Measurements from ENCODE around the gene VPS54.
"Not testable (repeated sequence)": the region's sequence is repeated elsewhere in the genome, so short reads cannot be mapped to it uniquely, and the experiment has no call there.

The VPS54 gene

DNA sequence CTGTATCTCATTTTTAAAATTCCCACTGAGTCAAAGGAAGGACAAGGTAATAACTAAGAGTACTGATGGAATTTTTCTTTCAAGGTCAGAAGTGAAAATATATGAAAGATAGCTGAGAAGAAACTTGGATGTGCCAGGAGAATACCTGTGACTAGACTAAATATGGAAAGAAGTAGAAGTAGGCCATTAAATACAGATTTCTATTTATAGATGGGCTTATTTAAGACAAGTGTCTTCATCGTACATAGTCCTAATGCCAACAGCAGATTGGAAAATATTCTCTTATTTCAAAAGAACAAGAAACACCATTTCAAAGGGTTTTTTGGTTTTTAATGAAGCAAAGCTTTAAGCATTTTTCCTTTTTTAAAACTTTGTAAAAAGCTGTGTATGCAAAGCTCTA is 155.5 kb downstream of the VPS54 start:
- DNase-seq = no peak

DNA sequence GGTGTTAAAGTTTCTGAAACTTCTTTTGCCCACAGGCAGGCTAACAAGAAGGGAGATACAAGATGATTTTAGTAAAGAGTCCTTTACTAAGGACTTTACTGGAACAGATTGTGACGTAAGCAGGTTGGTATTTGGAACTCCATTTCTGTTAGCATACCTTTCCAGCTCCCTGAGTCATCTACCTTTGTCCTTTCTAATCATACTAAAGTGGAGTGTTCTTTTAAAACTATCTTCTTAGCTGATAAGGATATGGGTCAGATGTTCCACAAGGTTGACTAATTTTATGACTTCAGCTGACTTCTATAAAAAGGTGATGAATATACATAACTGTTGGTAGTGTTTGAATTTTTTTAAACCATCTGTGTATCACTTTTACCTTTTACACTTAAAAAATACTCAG is 156.4 kb downstream of the VPS54 start:
- DNase-seq = no peak

DNA sequence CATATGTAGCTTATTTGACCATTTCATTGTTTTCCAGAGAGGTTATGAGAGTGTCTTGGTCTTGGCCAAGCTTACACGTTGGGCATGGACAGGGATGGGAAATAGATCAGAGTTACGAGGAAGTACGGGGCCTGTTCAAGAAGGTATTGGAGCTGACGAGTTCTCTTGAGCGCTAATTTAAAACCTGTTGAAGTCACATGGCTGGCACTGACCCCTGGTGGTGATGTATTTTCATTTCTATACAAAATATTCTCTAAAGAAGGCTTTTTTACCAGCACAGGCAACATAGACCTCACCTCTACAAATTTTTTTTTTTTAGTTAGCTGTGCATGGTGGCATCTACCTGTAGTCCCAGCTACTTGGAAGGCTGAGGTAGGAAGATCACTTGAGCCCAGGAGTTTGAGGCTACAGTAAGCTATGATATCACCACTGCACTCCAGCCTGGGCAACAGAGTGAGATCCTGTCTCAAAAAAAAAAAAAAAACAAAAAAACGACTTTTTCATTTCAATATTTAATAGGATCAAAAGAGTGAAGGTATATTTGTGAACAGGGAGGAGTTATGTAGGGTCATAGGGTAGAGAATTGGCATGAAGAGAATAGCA is 157.9 kb downstream of the VPS54 start:
- peak; percentile 46 to 63 for DNase-seq

DNA sequence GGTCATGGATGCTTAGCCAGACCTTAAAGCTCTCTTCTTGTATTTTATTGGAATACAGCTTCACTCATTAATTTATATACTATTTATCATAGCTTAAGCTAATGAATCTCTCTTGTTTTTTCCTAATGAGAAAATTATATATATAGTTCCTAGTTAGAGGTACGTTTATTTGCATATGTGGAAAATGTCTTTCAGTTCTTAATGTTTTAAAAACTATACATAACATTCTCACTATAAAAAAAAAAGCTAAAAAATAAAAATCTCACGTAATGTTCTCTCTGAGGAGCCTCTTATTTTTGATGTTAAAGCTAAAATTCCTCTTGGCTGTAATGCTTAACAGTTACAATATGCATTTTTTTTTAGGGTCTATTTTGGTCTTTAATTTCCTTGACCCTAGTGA is 160.9 kb downstream of the VPS54 start:
- DNase-seq = no peak

DNA sequence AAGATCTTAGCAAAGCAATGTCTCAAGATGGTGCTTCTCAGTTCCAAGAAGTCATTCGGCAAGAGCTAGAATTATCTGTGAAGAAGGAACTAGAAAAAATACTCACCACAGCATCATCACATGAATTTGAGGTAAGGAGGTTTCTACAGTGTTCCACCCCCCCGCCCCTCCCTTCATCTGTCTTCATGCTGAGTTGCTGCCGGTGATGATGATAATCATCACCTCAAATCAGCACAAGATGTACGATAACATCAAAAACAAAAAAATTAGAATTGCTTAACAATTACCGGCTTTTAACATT is 163.0 kb downstream of the VPS54 start:
- DNase-seq = peak; percentile 15 to 29

DNA sequence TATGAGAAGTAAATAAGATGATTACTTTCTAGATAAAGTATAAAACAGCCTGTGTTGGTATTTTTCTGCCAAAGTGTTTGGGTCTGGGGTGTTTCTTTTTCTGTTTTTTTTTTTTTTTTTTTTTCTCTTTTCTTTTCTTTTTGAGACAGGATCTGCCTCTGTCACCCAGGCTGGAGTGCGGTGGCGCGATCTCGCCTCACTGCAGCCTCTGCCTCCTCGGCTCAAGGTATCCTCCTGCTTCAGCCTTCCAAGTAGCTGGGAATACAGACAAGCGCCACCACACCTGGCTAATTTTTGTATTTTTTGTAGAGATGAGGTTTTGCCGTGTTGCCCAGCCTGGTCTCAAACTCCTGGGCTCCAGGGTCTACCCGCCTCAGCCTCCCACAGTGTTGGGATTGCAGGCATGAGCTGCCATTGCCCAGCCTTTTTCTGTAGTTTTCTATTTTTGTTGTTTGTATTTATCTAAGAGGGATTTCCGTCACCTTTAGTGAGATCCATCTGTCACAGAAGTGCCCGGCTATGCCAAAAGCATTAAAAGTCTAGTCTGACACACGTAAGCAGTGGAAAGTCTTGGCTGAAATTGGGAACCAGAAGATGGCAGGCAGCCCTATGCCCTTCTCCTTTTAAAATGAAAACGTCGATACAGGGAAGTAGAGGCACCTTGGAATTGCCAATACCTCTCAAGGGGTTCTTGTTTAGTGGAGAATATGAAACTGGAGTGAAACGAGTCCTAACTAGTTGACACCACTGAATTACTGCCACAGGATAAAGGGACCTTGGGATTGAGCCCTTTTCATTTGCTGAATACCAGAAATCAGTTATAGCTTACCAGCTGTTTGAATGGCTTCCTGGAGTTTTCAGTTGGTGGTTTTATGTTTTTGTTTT is 163.6 kb downstream of the VPS54 start:
- no peak for DNase-seq

DNA sequence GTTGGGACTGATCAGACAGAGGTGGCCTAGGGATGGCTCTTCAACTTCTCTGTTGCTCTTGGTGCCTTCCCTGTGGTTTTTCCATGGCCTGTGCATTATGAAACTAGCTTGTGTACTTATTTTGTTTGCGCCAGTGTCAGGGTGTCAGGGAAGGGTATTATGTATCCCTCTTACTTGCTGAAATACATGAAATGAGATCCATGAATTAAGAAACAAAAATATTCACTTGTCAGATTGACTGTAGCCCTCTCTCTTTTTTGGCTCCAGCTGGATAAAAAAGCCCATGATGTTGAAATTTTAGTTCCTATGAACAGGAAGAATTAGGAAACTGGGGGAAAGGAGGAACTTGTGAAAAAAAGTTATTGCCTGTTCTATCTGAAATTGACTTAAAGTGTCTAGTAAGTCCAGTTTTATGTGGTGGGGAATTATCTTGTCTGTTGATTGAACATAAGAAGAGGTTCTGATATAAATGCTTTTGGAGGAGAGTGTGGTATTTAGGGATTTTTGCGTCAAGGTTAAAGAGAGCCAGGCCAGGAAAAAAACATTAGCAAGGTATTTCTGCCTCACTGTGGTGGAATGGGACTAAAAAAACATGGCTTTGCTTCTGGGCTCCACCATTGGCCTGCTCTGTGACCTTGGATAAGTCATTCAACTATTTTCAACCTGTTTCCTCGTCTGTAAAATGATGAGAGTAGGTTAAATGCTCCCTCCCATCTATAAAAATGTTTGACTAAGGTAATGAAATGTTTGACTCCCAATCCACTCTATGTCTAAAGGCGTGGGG is 165.5 kb downstream of the VPS54 start:
- no peak for DNase-seq

DNA sequence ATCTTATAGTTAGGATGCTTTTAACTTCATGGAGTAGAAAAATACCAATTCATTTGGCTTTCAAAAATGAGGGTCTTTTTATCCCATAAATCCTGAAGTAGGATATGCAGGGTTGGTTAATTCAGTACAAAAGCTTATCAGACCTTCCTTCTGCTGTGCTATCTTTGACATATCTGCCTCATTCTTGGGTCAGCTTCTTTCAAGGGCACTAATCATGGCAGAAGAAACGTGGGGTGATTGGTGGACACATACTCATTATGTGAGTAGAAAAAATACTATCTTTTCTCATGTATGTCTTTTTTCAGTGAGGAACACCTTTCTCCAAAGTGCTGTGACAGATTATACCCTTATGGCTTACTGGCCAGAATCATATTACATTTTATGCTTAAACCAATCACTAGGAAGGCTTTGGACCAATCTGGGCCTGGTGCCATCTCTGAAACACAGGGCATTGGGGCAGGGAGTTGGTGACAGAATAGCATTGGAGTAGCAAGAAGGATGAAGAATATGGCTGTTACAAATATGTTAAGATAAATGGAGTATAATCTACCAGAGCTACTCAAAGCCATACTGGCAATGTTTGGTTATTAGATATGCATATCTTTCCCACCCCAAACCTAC is 167.4 kb downstream of the VPS54 start:
- no peak for DNase-seq

DNA sequence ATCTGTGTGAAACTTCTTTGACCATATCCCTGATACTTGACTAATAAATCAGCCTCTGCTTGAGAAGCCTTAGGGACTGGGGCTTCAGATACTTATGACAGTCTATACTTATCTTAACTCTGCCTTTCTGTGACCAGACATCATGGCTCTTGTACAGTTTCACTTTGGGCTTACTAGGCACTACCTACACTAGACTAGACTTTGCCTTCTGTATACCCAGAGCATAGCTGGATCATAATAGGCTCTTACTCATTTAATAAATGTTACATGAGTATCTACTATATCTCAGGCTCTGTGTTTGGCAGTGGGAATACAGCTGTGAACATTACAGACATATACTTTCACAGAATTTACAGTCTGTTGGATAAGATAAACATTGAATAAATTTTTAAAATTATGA is 168.6 kb downstream of the VPS54 start:
- no peak for DNase-seq

DNA sequence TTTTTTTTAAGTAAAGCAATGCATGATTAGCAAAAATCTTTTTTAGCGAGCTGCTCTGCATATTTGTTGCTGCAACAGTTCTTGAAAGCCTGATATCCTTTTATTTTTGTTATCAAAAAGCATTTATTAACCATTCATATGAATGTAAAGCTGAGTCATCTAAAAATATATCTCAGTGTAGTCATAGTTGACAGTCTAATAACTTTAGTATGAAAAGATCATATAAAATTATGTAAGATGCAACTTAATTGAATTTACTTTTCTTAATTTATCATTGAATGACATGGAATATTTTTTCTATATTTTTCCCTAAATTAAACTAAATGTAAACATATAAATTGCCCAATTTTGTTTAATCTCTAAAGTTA is 169.0 kb downstream of the VPS54 start:
- DNase-seq = no peak

DNA sequence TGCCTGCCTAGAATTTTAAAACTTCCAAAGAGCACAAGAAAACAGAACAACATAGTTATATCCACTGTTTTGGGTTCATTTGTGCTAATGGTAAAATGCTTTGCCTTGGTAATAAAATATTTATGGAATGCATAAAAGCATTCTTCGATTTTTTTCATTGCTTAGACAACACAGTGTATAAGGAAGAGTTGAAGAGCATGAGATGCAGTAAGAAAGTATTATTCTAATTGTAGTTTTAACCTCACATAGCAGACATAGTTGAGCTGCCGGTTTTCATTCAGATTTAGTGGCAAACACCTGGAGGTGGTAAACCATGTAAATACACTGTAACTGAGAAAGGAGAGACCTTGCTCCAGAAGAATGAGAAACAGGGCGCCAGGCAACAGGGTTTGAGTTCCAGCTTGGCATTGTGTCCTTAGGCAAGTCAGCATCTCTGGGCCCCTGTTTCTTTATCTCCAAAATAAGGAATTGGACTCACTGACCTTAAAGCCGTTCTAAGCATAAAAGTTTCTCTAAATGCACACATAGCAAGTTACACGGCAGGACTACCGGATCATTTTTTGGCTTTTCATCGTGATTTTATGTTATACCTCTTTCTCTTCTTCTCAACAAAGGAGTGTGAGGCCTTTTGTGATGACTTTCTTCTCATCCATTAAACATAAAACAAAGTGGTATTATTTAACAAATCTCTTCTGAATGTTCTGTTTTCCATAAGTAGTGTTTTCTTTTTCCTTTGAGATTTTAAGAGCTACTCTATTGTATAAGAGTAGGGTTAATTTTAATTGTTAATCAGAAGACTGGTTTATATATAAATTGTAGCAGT is 169.6 kb downstream of the VPS54 start:
- no peak for DNase-seq

DNA sequence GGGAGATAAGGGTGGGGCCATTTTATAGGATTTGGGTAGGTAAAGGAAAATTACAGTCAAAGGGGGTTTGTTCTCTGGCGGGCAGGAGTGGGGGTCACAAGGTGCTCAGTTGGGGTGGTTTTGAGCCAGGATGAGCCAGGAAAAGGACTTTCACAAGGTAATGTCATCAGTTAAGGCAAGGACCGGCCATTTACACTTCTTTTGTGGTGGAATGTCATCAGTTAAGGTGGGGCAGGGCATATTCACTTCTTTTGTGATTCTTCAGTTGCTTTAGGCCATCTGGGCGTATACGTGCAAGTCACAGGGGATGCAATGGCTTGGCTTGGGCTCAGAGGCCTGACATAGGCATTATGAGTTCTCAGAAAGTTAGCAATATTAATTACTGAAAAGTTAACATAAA is 171.7 kb downstream of the VPS54 start:
- DNase-seq = not testable (repeated sequence)

DNA sequence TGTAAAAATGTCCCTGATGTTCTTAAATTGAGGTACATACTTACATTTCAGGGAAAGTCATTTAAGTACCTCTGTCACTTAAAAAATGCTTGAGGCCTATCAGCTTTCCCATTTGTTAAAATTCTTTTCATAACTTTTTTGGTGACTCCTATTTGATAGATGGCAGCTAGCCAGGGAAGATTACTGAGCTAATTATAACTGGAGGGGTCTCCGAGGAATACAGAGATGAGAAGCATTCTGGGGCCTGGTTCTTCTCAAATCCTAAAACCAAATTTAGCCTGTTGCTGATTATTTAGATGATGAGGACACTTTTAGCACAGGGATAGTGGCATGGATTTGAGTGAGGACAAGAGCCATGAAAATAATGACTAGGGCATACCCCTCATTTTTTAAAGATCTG is 172.7 kb downstream of the VPS54 start:
- no peak for DNase-seq

DNA sequence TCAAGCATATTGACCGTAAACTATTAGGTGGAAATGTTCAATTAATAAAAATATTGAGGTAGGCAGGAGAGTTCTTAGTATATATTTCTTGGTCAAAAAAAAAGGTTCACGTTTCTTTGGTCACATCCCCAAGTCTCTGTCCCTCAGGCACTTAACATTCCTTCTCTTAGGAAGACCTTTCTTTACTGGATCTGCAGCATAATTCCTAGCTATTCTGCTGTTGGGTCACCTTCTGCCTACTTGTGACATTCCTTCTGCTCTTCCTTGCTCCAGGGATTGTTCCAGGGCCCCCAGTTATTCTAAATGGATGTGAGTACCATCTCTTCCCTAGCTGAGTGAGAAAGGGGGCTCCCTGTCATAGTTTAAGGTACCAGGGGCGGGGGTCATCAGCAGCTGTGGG is 173.4 kb downstream of the VPS54 start:
- DNase-seq = no peak

DNA sequence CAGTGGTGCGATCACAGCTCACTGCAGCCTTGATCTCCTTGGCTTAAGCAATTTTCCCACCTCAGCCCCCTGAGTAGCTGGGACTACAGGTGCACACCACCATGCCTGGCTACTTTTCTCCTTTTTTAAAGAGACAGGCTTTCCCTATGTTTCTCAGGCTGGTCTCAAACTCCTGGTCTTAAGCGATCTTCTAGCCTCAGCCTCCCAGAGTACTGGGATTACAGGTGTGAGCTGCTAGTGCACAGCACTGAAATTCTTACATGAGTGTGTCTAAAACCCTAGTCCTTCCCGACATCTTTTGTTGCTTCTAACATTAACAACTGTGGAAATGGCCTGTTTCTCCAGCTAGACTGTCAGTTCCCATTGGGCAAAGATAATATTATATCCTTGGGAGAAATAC is 174.6 kb downstream of the VPS54 start:
- DNase-seq = no peak

DNA sequence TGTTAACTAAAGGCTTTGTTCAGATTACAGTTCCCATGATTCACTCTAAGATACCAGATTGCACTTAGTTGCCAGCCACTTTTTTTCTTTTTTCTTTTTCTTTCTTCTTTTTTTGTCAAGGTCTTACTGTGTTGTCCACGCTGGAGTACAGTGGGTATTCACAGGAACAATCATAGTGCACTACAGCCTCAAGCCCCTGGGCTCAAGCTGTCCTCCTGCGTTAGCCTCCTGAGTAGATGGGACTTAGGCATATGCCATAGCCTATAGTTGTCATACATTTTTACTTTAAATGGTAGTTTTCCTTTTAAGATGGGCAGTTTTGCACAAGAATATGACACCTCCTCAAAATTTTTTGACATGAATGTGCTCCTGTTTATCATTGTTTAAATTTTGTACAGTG is 175.4 kb downstream of the VPS54 start:
- DNase-seq = no peak

DNA sequence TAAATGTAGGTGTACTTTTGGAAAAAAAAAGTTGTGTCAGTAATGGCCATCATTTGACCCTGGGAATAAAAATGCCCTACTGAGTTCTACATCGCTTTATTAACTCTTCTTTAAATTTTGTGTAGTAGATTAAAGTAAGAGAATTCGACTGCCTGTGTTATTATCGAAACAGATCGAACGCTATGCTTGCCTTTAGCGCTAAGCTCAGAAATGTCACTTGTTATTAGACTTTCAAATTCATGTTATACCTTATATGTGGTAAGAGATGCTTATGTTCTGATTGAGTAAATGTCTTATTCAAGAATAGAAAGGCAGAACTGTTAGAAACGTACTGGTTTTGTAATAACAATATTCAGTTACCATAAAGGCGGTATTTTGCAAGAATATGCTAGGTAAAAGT is 176.1 kb downstream of the VPS54 start:
- DNase-seq = no peak

DNA sequence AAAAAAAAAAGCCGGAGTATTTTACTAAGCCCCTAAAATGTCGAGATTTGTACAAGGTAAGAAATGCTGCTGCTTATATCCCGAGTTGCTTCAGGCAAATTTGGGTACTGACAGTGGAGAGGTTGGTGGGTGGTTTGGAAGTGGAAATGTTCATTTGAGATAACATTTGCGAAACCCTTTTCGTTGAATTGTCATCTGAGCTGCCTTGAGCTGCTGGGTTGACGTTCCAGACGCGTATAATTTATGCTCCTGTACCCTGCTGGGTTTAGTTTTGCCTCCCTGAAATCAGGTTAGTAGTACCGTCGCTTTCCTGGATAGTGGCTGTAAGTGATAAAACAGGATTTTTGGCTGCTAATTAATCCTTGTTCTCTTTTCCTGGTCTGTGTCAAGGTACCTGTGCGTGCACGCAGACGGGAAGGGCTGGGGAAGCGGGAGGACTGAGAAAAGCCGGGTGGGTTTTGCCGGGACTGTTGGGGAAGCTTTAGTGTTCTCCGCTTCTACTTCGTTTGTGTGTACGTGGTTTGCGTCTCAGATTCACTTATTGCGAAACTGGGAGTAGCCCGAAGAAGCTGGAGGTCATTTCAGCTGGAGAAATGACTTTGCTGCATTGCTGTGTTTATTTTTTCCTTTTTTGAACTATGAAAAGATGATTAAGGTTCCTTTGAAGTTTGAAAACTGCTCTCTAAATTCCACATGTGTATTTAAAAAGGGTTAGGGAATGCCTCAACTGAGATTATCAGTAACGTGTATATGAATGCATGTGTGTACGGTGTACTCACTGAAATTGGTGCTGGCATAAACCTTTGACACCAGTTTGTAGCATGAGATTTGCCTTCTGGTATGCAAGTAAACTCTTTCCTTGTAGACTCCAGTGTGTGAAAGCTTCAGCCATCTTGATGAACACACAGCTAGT is 176.8 kb downstream of the VPS54 start:
- peak in 1 of 2 donors; percentile 9 for DNase-seq
